GM21576 (cell line): ENCODE results near the gene LTBP2.
"Not testable (repeated sequence)": the region's sequence is repeated elsewhere in the genome, so short reads cannot be mapped to it uniquely, and the experiment has no call there.

Source experiments
- ATAC-seq: cut with Tn5 transposase; IDR thresholded peaks from one replicate; pipeline ENCODE4 v1.9.1; 2021; ENCODE audit warnings: mild to moderate bottlenecking, moderate library complexity; ENCODE audit not compliant: unreplicated experiment

LTBP2 gene

GRCh38 chr14:74554742-74555362 is 57.2 kb downstream of the LTBP2 start:
- ATAC-seq = no peak

DNA sequence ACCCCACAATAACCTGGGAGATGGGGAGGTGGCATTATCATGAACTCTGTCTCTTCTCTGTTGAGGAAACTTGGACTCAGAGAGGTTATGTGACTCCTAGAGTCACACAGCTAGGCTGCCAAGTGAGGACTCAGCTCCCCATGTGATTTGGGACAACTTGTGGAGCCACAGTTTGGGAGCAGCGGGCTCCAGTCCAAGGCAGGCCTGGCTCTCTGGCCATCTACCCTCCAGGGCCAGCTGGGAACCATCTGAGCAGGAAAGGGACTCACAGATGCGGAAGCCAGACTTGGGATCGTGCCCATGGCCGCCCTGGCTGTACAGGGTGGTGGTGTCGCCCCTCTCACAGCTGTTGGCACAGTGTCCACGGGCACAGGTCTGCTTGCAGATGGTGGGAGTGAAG is 59.4 kb downstream of the LTBP2 start:
- no peak for ATAC-seq

GRCh38 chr14:74551431-74552371 is 60.3 kb downstream of the LTBP2 start:
- no peak for ATAC-seq

DNA sequence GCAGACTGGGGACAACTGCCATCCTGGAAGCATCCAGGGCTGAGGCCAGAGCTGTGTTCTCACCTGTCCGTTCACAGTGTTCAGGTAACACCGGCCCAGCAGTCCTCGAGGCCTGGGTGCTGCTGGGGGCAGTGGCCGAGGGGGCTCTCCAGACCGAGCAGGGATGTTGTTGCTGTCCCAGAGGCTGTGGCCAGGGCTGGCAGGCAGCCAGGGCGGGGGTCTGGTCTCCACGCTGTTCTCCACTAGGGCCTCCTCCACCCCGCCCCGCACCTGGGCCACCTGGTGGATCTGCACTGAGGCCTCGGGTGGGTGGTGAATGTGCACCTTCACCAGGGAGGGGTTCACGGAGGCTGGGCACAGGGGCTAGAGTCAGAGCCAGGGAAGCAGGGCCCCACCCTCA is 61.0 kb downstream of the LTBP2 start:
- ATAC-seq = no peak

DNA sequence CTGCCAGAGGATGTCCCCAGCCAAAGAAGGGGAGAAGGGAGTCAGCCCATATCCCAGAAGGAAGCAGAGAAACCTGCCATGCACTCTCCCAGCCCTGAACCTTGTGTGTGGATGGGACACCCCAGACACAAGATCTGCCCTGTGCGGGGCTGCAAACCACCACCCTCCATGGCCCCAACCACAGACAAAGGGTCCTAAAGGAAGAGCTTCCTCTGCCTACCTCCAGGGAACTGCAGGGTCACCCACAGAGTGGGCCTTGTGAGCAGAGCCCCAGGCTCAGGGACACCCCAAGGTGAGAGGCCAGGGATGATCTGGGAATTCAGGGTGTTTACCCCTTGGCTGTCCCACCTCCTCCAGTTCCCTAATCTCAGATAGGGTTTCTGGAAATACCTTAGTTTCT is 62.0 kb downstream of the LTBP2 start:
- no peak for ATAC-seq

DNA sequence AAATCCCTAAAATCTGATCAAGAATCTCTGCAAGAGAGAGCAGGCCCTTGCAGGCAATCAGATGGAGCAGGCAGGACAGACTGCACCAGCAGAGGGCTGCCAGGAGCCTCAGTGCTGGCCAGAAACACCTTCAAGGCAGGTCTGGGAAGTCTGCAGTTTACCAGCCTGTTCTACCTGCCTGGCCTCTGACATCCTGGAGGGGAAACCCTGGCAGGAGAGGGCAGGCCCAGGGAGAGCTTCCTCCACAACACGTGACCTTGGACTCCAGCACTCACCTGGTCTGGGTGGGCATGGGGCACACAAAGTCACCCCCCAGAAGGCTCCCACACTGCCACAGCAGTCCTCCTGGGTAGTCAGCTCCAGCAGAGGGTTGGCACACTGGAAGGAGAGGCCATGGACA is 62.4 kb downstream of the LTBP2 start:
- no peak for ATAC-seq

DNA sequence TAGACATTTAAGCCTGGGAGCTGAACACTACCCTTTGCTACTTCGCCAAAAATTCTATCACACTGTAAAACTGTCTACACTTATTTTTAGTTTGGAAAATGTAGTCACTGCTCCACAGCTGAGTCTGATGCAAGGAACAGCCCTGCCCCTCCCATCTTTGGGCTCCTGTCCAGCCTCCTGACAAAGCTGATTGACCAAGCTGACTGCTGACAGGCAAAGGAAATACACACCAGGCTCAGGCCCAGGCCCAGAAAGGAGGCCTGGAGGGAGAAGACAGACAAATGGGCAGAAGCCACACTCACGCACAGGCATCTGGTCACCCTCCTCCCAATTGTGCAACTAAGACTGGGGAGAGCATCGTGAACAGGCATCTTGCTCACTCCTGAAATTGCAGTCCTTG is 63.2 kb downstream of the LTBP2 start:
- no peak for ATAC-seq

DNA sequence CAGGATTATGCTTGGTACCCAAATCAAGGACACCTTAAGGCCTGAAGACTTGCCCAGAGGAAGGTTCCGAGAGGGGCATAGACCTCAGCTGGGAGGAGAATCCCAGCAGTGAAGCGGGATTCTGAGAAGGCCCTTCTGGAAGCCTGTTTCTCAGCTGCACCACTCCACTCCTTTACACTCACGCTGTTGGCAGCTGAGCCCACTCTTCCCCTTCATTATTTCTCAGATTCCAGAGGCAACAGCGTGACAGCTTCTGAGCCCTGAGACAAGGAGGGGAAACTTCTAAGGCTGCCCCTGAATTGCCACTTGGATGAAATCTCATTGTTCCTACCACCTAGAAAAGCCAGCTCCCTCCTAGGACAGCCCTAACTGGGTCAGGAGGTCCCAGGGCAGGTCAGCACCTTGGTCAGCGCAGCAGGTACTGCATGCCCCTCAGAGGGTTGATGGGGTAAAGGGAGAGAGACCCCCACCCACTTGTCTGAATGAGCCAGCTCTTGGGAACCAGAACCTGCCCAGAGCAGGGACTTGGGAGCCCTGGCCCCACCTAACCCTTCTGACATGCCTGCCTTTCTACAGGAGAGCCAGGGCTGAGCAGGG is 64.6 kb downstream of the LTBP2 start:
- no peak for ATAC-seq

DNA sequence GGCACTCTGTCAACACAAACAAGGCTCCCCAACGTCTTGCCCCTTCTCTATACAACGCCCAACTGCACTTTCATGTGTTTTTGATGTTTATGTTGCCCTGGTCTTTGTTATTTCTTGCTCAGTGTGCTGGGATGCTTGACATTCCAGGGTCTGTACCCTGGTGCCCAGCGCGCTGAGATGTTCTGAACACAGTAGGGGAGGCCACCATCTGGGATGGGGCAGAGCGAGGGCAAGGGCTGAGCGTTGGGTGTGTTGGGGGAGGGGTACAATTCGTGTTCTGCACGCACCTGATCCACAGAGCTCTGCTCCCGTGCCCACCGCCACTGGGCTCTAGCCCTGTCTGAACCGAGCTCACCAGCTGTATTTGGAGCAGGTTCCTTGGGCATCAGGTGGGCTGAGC is 65.6 kb downstream of the LTBP2 start:
- no peak for ATAC-seq

DNA sequence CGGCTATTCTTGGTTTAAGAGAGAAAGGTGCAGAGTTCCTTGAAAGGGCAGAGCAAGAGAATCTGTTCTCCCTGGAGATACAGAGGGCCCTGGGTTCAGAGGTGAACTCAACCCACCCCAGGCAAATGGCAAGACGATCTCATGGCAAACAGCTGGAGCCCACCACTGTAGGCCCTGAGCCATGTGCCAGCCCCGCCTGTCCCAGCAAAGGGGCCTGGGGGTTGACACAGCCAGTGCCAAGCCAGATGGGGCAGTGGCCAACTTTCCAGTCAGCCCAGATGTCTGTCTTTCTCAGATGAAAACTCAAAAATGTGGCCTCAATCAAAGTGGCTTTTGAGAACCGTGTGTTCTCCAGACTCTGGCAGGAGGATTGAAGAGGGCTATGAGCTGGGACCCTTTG is 66.7 kb downstream of the LTBP2 start:
- no peak for ATAC-seq

- no peak for ATAC-seq
These were observed 68.1 kb downstream of the LTBP2 start for GRCh38 chr14:74543771-74544438.

- no peak for ATAC-seq
These were observed 69.9 kb downstream of the LTBP2 start for GRCh38 chr14:74542056-74542685.

GRCh38 chr14:74541225-74541624 is 70.8 kb downstream of the LTBP2 start:
- no peak for ATAC-seq

DNA sequence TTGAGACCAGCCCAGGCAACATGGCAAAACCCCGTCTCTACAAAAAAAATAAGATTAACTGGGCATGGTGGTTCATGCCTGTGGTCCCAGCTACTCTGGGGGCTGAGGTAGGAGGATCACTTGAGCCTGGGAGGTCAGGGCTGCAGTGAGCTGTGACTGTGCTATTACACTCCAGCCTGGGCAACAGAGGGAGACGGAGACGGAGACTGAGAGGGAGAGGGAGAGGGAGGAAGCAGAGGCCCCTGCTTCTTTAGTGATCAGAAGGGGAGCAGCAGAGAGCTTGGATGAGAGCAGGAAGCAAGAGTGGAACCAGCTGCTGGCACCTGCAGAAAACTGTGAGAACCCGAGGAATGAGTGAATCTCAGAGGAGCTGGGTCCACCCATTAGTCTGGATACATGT is 72.5 kb downstream of the LTBP2 start:
- no peak for ATAC-seq

DNA sequence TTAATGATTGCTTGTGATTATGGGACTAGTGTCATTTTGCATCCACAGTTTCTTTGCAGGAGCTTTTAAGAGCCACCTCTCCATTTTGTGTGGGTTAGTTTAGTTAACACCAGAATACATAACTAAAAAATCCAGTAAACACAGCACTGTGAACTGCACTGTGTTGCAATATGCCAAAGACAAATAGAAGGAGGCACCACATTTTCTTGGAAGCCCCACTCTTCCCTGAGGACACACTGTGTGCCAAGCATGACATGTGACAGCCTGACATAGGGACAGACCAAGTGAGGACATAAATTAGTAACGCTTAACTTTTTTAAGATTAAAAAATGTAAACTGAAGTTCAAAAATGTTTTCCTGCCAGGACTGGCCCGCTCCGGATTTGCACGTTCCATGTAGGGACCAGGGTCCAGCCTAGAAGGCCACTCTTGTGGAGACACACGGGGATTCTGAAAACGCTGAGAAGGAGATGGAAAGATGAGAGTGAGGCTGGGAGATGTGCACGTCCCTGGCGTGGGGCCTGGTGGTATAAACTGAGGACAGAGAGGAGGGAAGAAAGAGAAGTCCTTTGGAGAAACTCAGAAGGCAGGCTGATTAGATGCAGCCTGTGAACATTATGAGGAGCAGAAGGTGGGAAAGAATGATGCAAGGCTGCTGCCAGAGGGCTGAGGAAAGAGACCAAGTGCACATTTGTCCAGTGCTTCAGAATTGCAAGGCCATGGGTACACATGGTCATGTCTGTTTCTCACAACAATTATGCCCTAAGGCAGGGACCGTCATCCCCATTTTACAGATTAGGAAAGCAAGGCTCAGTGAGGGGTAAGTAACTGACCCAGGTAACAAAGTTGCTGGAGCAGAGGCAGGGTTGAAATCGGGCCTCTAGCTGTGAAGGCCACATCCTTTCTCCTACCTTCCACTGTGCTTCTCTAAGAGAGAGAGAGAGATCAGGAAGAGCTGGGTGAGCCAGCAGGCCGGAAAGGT is 73.3 kb downstream of the LTBP2 start:
- no peak for ATAC-seq

- ATAC-seq = not testable (repeated sequence)
These were observed 75.7 kb downstream of the LTBP2 start for GRCh38 chr14:74536336-74536735.

DNA sequence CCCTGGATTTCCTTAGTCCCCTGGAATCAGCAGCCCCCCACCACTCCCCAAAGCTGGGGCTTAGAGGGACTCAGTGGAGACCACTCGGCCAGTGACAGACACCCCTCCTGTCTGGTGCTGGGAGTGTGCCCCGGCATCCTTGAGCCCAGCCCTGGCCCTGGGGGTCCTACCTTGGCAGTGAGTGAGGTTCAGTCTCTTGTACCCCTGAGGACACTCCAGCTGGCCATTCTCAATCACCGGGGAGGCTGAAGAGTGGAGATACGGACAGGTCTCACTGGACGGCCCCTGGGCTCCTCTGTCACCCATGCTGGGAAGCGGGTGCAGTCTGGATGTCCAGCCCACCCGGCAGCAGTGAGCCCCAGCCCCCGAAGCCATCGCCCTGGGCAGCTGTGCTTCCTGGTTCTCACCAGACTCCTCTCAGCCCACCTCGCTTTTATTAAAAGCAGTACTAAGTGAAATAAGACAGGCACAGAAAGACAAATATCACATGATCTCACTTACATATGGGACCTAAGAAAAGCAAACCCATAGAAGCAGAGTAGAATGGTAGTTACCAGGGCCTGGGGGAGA is 76.2 kb downstream of the LTBP2 start:
- no peak for ATAC-seq

DNA sequence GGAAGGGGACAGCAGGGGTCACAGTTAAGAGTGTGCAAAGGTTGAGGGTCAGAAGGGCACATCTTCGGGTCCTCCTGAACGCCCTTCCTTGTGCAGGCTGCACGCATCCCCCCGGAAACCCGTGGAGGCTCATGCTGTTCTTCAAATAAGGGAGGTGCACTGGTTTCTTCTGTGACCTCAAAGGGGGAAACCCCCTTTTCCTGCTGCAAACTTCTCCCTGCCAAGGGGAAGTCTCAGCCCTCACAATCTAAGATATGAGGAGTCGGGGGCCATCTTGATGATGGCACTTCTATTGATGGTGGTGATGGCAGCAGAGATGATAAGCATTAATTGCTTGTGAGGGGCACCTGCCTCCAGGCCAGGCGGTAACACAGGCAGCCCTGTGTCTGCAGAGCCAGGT is 78.5 kb downstream of the LTBP2 start:
- ATAC-seq = no peak

DNA sequence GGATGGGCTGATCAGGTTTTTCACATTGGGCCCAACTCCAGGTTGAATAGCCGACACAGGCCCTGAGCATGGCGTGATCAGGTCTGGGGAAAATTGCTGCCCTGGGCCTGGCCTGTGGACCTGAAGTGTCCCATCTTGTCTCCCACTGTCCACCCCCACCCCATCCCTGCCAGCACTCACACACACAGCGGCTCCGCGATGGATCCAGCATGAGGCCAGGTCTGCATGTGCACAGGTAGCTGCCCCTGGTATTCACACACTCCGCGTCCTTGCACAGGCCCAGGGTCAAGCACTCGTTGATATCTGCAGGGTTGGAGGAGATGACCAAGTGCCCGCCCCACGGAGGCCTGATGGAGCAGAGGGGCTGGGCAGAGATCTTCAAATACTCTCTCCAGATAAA is 79.8 kb downstream of the LTBP2 start:
- no peak for ATAC-seq
